Activated naive CD8-positive, alpha-beta T cell treated with anti-CD3 and anti-CD28 coated beads, Interleukin-2, amount 50 U/mL, for 24 hours (primary cell): ENCODE results near the gene DNAAF2.

Source experiments
- ATAC-seq: fragments of 150-1000 bp; cut with Tn5 transposase; one replicate; pipeline ENCODE4 v1.10.0; 2021
- DNase-seq: peaks from one replicate; pipeline ENCODE4 v3.0.0; 2021
- H3K27ac Mint-ChIP-seq: one replicate; pipeline ENCODE4 v1.8.0; 2021; ENCODE audit warnings: mild to moderate bottlenecking, mixed read lengths
- H3K27me3 Mint-ChIP-seq: one replicate; pipeline ENCODE4 v1.8.0; 2021; ENCODE audit warnings: mixed read lengths
- H3K36me3 Mint-ChIP-seq: one replicate; pipeline ENCODE4 v1.8.0; 2021; ENCODE audit warnings: low read depth, mixed read lengths
- H3K4me1 Mint-ChIP-seq: one replicate; pipeline ENCODE4 v1.8.0; 2021; ENCODE audit warnings: mixed read lengths
- H3K4me3 Mint-ChIP-seq: one replicate; pipeline ENCODE4 v1.8.0; 2021; ENCODE audit warnings: mild to moderate bottlenecking, moderate library complexity, mixed read lengths
- H3K9me3 Mint-ChIP-seq: one replicate; pipeline ENCODE4 v1.8.0; 2021; ENCODE audit warnings: mixed read lengths

The DNAAF2 gene

DNA sequence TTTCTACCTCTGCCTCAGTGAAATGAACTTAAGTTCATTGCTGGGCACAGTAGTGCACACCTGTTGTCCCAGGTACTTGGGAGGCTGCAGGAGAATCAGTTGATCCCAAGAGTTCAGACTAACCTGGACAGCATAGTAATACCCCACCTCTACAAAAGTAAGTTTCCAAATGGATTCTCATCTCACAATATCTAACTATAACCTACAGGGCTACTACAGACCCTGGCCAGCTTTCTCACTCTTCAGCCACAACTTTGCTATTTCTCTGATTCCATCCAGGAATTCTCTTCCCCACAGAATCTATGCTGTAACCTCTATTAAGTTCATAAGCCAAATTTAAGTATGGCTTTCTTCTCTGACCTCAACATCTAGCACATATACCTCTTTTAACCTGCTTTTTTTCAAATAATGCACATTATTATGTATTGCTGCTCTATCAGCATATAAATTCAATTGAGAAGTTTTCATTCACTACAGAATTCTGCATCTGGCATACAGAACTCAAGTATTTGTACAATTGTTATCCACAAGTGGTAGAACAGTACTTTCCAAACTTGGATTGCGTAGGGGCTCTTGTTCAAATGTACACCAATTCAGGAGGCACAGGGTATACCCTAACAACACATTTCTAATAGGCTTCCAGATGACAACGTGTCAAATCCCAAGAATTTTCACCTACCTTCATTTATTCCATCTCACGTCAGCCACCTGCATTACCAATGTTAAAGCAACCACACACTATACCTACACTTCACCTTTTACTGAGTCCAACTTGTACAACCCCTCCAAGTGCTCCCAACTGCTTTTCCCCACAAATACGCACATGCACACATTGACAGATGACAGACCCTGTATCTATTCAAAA, 52.7 kb downstream of the DNAAF2 start:
- DNase-seq (no peak), ATAC-seq (no peak)
- Mint-ChIP-seq H3K4me1 (peaks cover 66% of the 10 kb centered on the region), H3K9me3 (no peaks in the 10 kb centered on the region), H3K27me3 (peaks cover 4% of the 10 kb centered on the region), H3K27ac (peak overlapping the region; percentile 98), H3K36me3 (peaks cover 72% of the 10 kb centered on the region), H3K4me3 (peak overlapping the region; percentile 98)

- no peak for ATAC-seq
- H3K27me3 Mint-ChIP-seq, result peaks cover 4% of the 10 kb centered on the region
- H3K4me1 Mint-ChIP-seq, result peaks cover 66% of the 10 kb centered on the region
- no peak for DNase-seq
- peak overlapping the region; percentile 98 for H3K4me3 Mint-ChIP-seq
- peaks cover 79% of the 10 kb centered on the region for H3K36me3 Mint-ChIP-seq
- H3K9me3 Mint-ChIP-seq, result no peaks in the 10 kb centered on the region
- H3K27ac Mint-ChIP-seq, result peak overlapping the region; percentile 98
These were observed 53.6 kb downstream of the DNAAF2 start for GRCh38 chr14:49581209-49582112.

DNA sequence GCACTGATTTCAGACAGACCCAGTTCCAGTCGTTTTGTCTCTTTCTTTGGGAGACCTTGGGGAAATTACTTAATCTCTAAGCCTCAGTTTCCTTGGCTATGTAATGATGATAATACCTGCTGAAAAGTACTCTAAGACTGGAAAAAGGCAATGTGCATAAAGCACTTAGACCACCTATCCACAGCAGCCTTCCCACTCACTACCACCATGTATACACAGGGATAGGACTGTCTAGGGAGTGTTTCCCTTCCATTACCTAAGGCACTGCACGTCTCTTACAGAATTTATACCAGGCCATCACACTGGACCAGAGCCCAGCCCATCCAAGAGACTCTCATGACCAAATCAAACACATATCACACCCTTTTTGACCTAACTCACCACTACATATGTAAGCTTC, 55.2 kb downstream of the DNAAF2 start:
- Mint-ChIP-seq H3K4me3 (no peak overlapping the region), H3K36me3 (peaks cover 70% of the 10 kb centered on the region), H3K27ac (peak overlapping the region; percentile 18), H3K9me3 (no peaks in the 10 kb centered on the region), H3K4me1 (peaks cover 62% of the 10 kb centered on the region), H3K27me3 (no peaks in the 10 kb centered on the region)
- ATAC-seq (no peak), DNase-seq (no peak)

- peaks cover 48% of the 10 kb centered on the region for H3K4me1 Mint-ChIP-seq
- peak overlapping the region; percentile 5 for H3K27ac Mint-ChIP-seq
- no peak overlapping the region for H3K4me3 Mint-ChIP-seq
- no peaks in the 10 kb centered on the region for H3K9me3 Mint-ChIP-seq
- no peaks in the 10 kb centered on the region for H3K27me3 Mint-ChIP-seq
- no peak for DNase-seq
- H3K36me3 Mint-ChIP-seq, result peaks cover 67% of the 10 kb centered on the region
- ATAC-seq, result no peak
These were observed 56.9 kb downstream of the DNAAF2 start for GRCh38 chr14:49578141-49578540.
